GM18909 (cell line): ENCODE data around the gene INO80E.

ENCODE experiments used
- ATAC-seq: cut with Tn5 transposase; IDR thresholded peaks from one replicate; pipeline ENCODE4 v1.9.1; 2021; ENCODE audit warnings: mild to moderate bottlenecking; ENCODE audit not compliant: unreplicated experiment, poor library complexity

The INO80E gene

GRCh38 chr16:29975134-29975538 lies 20.9 kb upstream of the INO80E start:
- ATAC-seq: no peak

GRCh38 chr16:29975811-29976511 lies 20.1 kb upstream of the INO80E start:
- ATAC-seq: no peak

GRCh38 chr16:29977063-29977825 lies 18.8 kb upstream of the INO80E start:
- ATAC-seq: no peak

GRCh38 chr16:29978081-29978480 lies 18.0 kb upstream of the INO80E start:
- ATAC-seq: no peak

- no peak for ATAC-seq
Measured at GRCh38 chr16:29978564-29979270, 17.3 kb upstream of the INO80E start.

- no peak for ATAC-seq
Measured at GRCh38 chr16:29982560-29983419, 13.3 kb upstream of the INO80E start.

- ATAC-seq: no peak
Measured at GRCh38 chr16:29983420-29984136, 12.5 kb upstream of the INO80E start.

GRCh38 chr16:29984137-29984763 lies 11.8 kb upstream of the INO80E start:
- ATAC-seq: no peak

GRCh38 chr16:29984764-29985147 lies 11.3 kb upstream of the INO80E start:
- ATAC-seq: no peak

- no peak for ATAC-seq
Measured at GRCh38 chr16:29985271-29985811, 10.7 kb upstream of the INO80E start.

GRCh38 chr16:29986231-29986630 lies 9.8 kb upstream of the INO80E start:
- ATAC-seq: no peak

GRCh38 chr16:29986931-29987330 lies 9.1 kb upstream of the INO80E start:
- ATAC-seq: no peak

- ATAC-seq: no peak
Measured at GRCh38 chr16:29987371-29988085, 8.5 kb upstream of the INO80E start.

- no peak for ATAC-seq
Measured at GRCh38 chr16:29988346-29989075, 7.5 kb upstream of the INO80E start.

- ATAC-seq: no peak
Measured at GRCh38 chr16:29989111-29989858, 6.8 kb upstream of the INO80E start.

GRCh38 chr16:29990034-29990433 lies 6.0 kb upstream of the INO80E start:
- no peak for ATAC-seq
